ENCODE data around the gene GALNT2. TPM values are rescaled to one million over a fixed set of nuclear protein-coding genes. Genes with fewer than 3 reads are reported as not detected.

Gene GALNT2
- total and polyA plus RNA-seq, 9 of the 15 experiments (the other 6 are each of a cell fraction or from before 2014, with no cell fraction given) = 1.6 to 106 (median 51.9) TPM

DNA sequence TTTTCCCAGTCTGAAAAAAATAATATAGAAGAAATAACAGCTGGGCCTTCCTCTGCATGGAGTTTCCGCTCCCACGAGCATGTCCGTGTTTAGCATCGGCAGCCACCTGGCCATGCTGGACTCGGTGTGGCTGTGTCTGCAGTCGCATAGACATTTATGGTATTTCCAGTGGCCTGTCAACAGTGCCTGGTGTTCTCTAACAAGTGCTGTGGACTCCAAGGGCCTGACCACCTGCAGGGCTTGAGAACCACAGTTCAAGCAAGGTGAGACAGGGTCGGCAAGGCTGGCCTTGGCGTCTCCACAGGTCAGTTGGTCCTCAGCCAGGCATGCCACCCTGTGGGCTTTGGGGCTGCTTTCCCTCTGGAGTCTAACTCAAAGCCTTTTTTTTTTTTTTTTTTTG is 234.3 kb downstream of the GALNT2 start:
- 2% methylated on average over 8 of the region's 8 CpGs for WGBS (ENCODE audit: insufficient coverage, low coverage, missing lambda C conversion rate)
- no peaks in the 10 kb centered on the region for H3K79me2 ChIP-seq (ENCODE audit: control insufficient read depth, insufficient read depth, low read length)
- 0 out of 2 replicates have a peak, but pooled peaks cover 3% of the 10 kb centered on the region for H4K20me1 ChIP-seq (replicated peaks; ENCODE audit: control insufficient read depth, insufficient read depth, low read length)
- peaks cover 44 to 51% of the 10 kb centered on the region in 2 experiments for H3K27me3 ChIP-seq (ENCODE audit: control insufficient read depth in 2 of 2, insufficient read depth in 2 of 2, low read length in 2 of 2)
- no peak for FAIRE-seq
- no TSS peak for BruUV-seq (replicated peaks)
- no peaks in the 10 kb centered on the region for H3K36me3 ChIP-seq (ENCODE audit: control insufficient read depth, insufficient read depth, low read length)
- ChIA-PET POLR2A (interaction anchor here (0.6 kb wide), 1 partner anchor 586 kb away, joined by 3 read pairs; no protein-coding TSS in a partner anchor), CTCF (ENCODE audit: low intra/inter-chr PET ratio) (interaction anchor here (0.7 kb wide), 1 partner anchor 417 kb away, joined by 3 read pairs; no protein-coding TSS in a partner anchor)
- no peaks in the 10 kb centered on the region for H3K4me1 ChIP-seq (replicated peaks in 1 of 2; ENCODE audit: control insufficient read depth in 2 of 2, insufficient read depth in 2 of 2, low read length in 2 of 2)
- no peak for TF ChIP-seq ZKSCAN3 (CRISPR knock-in tag; IDR thresholded peaks at IDR 0.05)
- no peak for TF ChIP-seq TCFL5 (CRISPR knock-in tag; conservative IDR thresholded peaks at IDR 0.05)
- TF ChIP-seq PCBP1 (IDR thresholded peaks at IDR 0.05; ENCODE audit: low read depth, low read length, poor library complexity, severe bottlenecking) = no peak
- TF ChIP-seq NUFIP1 (IDR thresholded peaks at IDR 0.05; ENCODE audit: partially characterized antibody) = no peak
- TF ChIP-seq SMC3 (conservative IDR thresholded peaks at IDR 0.05; ENCODE audit: insufficient read depth, low read depth, low read length) = no peak
- TF ChIP-seq, protein P1, sequence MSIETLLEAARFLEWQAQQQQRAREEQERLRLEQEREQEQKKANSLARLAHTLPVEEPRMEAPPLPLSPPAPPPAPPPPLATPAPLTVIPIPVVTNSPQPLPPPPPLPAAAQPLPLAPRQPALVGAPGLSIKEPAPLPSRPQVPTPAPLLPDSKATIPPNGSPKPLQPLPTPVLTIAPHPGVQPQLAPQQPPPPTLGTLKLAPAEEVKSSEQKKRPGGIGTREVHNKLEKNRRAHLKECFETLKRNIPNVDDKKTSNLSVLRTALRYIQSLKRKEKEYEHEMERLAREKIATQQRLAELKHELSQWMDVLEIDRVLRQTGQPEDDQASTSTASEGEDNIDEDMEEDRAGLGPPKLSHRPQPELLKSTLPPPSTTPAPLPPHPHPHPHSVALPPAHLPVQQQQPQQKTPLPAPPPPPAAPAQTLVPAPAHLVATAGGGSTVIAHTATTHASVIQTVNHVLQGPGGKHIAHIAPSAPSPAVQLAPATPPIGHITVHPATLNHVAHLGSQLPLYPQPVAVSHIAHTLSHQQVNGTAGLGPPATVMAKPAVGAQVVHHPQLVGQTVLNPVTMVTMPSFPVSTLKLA (conservative IDR thresholded peaks at IDR 0.05) = no peak
- no peak for TF ChIP-seq ZNF316 (IDR thresholded peaks at IDR 0.05)
- TF ChIP-seq, protein P2, sequence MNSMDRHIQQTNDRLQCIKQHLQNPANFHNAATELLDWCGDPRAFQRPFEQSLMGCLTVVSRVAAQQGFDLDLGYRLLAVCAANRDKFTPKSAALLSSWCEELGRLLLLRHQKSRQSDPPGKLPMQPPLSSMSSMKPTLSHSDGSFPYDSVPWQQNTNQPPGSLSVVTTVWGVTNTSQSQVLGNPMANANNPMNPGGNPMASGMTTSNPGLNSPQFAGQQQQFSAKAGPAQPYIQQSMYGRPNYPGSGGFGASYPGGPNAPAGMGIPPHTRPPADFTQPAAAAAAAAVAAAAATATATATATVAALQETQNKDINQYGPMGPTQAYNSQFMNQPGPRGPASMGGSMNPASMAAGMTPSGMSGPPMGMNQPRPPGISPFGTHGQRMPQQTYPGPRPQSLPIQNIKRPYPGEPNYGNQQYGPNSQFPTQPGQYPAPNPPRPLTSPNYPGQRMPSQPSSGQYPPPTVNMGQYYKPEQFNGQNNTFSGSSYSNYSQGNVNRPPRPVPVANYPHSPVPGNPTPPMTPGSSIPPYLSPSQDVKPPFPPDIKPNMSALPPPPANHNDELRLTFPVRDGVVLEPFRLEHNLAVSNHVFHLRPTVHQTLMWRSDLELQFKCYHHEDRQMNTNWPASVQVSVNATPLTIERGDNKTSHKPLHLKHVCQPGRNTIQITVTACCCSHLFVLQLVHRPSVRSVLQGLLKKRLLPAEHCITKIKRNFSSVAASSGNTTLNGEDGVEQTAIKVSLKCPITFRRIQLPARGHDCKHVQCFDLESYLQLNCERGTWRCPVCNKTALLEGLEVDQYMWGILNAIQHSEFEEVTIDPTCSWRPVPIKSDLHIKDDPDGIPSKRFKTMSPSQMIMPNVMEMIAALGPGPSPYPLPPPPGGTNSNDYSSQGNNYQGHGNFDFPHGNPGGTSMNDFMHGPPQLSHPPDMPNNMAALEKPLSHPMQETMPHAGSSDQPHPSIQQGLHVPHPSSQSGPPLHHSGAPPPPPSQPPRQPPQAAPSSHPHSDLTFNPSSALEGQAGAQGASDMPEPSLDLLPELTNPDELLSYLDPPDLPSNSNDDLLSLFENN (IDR thresholded peaks at IDR 0.05; ENCODE audit: low read depth in 2 of 2, low read length in 2 of 2) = no peak
- TF ChIP-seq, protein P3, sequence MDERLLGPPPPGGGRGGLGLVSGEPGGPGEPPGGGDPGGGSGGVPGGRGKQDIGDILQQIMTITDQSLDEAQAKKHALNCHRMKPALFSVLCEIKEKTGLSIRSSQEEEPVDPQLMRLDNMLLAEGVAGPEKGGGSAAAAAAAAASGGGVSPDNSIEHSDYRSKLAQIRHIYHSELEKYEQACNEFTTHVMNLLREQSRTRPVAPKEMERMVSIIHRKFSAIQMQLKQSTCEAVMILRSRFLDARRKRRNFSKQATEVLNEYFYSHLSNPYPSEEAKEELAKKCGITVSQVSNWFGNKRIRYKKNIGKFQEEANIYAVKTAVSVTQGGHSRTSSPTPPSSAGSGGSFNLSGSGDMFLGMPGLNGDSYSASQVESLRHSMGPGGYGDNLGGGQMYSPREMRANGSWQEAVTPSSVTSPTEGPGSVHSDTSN (CRISPR knock-in tag; IDR thresholded peaks at IDR 0.05; ENCODE audit: low read depth) = no peak
- TF ChIP-seq, protein P3 (tag; conservative IDR thresholded peaks at IDR 0.05; ENCODE audit: low read depth) = no peak
- TF ChIP-seq CBX2 (IDR thresholded peaks at IDR 0.05; ENCODE audit: insufficient read depth, low read length, poor library complexity, severe bottlenecking) = no peak
- TF ChIP-seq EZH2 (IDR thresholded peaks at IDR 0.05; ENCODE audit: borderline replicate concordance, low read depth, low read length) = no peak
- H3K4me3 ChIP-seq = no peak overlapping the region
- H3K9me3 ChIP-seq (replicated peaks; ENCODE audit: control insufficient read depth, insufficient read depth, low read depth, low read length) = no peaks in the 10 kb centered on the region
- peak; percentile 24; the same call in 2 of the 3 replicates for ATAC-seq
- H2AFZ ChIP-seq (ENCODE audit: low read depth, low read length) = no peak overlapping the region
- H3K4me2 ChIP-seq (ENCODE audit: insufficient read depth, low read length) = no peak overlapping the region
- no peak overlapping the region for H3K9ac ChIP-seq (ENCODE audit: insufficient read depth in 1 of 2, low read depth in 2 of 2, low read length in 2 of 2)
- H3K9me1 ChIP-seq (ENCODE audit: control insufficient read depth, insufficient read depth, low read length) = no peaks in the 10 kb centered on the region
- intact Hi-C loops (cut with micrococcal nuclease) = no loop called here
- DNase-seq (ENCODE audit: extremely low read depth in 1 of 4, low spot score in 3 of 4) = no peak
- in situ Hi-C loops (cut with MboI) = loop anchor here (10.0 to 25.0 kb wide), 2 partner anchors 589 to 1047 kb away; no protein-coding TSS in a partner anchor
- H3K27ac ChIP-seq (ENCODE audit: extremely low read depth, low read depth, low read length) = no peak overlapping the region

Data from K562 (cell line).